HUDEP-2 (cell line): ENCODE measurements around the gene GALNT11.
"Not testable (repeated sequence)": the region's sequence is repeated elsewhere in the genome, so short reads cannot be mapped to it uniquely, and the experiment has no call there.

Experiments used
- DNase-seq, 76 experiments: peaks; one replicate each; lab custom pipeline; 2025; ENCODE audit not compliant: unreplicated experiment in 76 of 76; lab: John Stamatoyannopoulos, UW

The GALNT11 gene

GRCh38 chr7:152025077-152025936 lies at the start of gene GALNT11:
TSS of gene GALNT11 (plus strand) at chr7:152025674. CDS start at chr7:152094228, 68,554 bp downstream.
- peak in 74 of 76 experiments; percentile 9 to 86 (median 70) for DNase-seq

DNA sequence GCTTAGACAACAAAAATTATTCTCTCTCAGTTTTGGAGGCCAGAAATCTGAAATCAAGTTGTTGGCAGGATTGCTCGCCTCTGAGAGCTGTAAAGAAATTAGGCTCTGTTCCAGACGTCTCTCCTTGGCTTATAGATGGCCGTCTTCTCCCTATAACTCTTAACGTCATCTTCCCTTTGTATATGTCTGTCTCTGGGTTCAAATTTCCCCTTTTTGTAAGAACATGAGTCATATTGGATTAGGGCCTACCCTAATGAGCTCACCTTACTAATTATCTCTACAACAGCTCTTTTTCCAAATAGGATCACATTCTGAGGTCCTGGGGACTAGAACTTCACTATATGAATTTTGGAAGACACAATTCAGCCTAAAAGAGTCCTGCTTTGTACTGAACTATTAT lies 46.9 kb upstream of the GALNT11 start:
- DNase-seq = no peak

DNA sequence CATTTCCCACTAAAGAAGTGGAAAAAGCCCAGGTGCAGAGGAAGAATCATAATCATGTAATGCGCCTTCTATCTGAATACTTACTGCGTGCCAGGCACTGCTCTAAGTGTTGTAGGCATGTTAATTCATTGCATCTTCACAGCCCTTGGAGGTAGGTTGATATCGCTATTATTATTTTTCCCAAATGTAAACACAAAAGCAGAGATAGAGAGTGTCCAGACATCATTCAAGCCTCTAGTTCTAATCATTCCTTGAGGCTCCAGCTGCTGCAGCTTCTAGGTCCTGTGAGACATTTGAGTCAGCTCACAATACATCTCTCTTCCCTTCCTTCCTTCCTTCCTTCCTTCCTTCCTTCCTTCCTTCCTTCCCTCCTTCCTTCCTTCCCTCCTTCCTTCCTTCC lies 44.3 kb upstream of the GALNT11 start:
- DNase-seq = no peak

- no peak for DNase-seq
Observed at GRCh38 chr7:151982806-151983205, 42.7 kb upstream of the GALNT11 start.

GRCh38 chr7:151984612-151985011 lies 40.9 kb upstream of the GALNT11 start:
- no peak for DNase-seq

GRCh38 chr7:151987748-151988529 lies 37.5 kb upstream of the GALNT11 start:
- DNase-seq = no peak

DNA sequence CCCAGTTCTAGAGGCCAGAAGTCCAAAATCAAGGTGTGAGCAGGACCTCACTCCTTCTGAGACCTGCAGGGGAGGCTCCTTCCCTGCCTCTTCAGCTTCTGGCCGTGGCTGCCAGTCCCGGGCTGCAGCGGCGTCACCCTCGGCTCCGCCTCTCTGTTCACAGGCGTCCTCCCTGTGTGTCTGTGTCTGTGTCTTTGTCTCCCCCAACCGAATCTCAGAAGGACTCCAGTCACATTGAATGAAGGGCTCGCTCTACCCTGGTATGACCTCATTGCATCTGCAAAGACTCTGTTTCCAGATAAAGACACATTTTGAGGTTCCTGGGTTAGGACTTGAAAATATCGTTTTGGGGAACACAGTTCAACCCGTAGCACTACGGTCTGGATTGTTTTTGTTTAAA lies 33.1 kb upstream of the GALNT11 start:
- DNase-seq = peak in 31 of 76 experiments; percentile 1 to 49 (median 15)

DNA sequence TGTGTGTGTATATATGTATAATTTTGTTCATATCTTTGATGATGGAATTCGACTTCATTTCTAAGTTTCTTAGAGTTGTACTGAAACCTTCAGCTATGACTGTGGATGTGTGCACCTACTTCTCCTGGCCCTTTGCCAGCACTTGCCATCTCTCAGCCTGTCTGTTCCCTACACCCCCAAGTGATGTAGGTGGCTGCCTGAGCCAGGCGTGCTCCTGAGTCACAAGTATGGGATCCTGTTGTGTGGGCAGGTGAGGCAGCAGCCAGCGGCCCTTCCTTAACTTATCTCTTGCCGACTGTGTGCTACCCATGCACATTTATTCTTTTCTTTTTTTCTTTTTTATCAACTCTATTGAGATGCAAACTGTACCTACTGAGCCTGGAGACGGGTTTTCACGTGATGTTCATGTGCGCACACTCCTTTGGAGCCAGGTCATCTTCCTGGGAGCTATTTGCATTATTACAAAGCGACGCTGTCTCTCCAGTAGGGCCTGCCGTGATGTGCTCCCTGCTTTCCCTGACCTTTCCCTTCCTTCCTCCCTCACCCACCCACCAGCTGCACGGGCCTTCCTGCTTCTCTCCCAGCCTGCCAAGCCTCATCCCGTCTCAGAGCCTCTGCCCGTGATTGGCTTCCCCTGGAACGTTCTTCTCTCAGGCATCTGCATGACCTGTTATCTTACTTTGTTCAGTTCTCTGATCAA lies 31.3 kb upstream of the GALNT11 start:
- DNase-seq = no peak

DNA sequence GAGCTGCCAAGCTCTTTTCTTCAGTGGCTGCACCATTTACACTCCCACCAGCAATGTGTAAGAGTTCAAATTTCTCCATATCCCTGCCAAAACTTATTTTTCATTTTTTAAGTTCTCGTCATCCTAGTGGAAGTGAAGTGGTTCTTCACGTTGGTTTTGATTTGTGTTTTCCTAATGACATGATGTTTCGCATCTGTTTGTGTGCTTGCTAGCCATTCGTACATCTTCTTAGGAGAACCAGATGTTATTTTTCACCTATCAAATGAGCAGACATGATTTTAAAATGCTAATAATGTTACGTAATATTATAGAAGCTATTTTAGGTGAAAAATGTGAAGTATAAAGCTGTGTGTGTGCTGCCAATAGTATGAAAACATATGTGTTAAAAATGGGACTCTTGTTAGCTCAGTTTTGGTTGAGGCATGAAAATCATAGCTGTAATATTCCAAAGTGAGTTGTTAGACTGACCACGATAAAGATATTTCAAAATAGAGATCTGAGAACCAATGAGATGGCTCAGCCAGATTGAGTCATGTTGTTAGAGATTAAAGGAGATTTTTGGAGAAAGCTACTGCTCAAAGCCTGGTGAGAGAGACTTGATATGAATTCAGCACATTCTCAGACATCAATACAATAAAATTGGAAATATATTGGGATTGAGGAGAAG lies 25.9 kb upstream of the GALNT11 start:
- DNase-seq = no peak

- no peak for DNase-seq
Observed at GRCh38 chr7:152000191-152000590, 25.3 kb upstream of the GALNT11 start.

GRCh38 chr7:152006336-152006735 lies 19.1 kb upstream of the GALNT11 start:
- no peak for DNase-seq

- DNase-seq = peak in 1 of 76 experiments; percentile 2
Observed at GRCh38 chr7:152011860-152012259, 13.6 kb upstream of the GALNT11 start.

DNA sequence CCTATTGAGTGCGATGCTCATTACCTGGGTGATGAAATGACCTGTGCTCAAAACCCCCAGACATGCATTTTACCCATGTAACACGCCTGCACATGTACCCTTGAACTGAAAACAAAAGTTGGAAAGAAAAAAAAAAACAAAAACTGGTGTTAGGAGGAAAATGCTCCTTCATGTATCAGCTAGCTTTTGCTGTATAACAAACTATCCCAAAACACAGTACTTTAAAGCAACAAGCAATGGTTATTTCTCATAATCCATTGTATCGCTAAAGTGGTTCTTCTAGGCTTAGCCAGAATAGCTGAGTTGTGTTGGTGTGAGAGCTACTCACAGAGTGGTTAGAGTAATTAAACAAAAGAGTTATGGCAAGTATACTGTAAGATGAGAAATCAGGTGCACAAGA lies 12.2 kb upstream of the GALNT11 start:
- no peak for DNase-seq

DNA sequence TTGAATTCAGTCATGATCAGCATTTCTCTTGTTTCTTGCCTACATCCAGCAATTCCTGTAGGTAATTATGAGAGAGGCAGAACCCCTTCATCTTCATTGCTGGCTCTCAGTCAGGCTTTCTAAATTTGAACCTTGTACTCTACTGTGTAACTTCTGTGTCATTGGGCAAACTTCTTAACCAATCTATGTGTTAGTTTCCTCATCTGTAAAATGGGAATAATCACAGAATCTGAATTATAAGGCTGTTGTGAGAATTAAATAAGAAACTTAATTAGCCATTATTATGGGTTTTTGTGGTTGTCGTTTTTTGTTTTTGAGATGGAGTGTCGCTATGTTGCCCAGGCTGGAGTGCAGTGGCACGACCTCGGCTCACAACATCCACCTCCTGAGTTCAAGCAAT lies 11.5 kb upstream of the GALNT11 start:
- no peak for DNase-seq

- no peak for DNase-seq
Observed at GRCh38 chr7:152014722-152015121, 10.8 kb upstream of the GALNT11 start.

DNA sequence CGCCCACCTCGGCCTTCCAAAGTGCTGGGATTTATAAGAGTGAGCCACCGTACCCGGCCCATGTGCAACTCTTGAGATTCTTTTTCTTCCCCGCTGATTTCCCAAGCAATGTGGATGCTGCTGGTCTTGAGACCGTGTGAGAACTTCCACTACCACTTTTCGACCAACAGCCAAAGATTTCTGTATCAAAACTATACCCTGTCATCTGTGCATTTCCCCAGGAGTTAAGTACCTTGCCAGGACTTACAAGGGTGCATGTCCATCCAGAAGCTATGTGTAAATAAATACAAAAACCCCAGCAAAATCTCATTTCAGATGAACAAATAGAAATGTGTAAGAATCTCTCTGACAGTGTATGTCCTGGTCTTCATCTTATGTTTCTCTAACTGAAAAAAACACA lies 9.9 kb upstream of the GALNT11 start:
- DNase-seq = no peak

- DNase-seq = no peak
Observed at GRCh38 chr7:152016947-152017346, 8.5 kb upstream of the GALNT11 start.

DNA sequence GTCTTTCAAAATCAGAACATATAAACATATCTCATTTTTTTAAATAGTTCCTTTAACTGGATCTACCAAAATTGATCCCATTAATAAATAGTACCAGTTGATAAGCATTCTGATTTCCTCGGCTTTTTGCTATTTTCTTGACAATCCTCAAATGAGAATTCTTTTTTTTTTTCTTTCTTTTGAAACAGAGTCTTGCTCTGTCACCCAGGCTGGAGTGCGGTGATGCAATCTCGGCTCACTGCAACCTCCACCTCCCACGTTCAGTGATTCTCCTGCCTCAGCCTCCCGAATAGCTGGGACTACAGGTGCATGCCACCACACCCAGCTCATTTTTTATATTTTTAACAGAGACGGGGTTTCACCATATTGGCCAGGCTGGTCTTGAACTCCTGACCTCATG lies 7.8 kb upstream of the GALNT11 start:
- not testable (repeated sequence) for DNase-seq

- not testable (repeated sequence) for DNase-seq
Observed at GRCh38 chr7:152021740-152022139, 3.7 kb upstream of the GALNT11 start.
